Liver (tissue), 9 donors: Measurements from ENCODE around the gene MCM6. TPM values are rescaled to one million over a fixed set of nuclear protein-coding genes. Genes with fewer than 3 reads are reported as not detected.

Experiments used
- DNase-seq: peaks from one replicate; pipeline ENCODE4 v3.0.0-alpha.2; 2017; ENCODE audit warnings: low spot score
- H3K27ac ChIP-seq, 2 donors: one replicate each; pipeline ENCODE4 v1.7.0; 2013; ENCODE audit warnings: inconsistent platforms in 2 of 2, low read length in 2 of 2, control low read depth in 1 of 2, low read depth in 1 of 2, mild to moderate bottlenecking in 1 of 2
- H3K27me3 ChIP-seq, 4 donors: one replicate each; pipeline versions ENCODE4 v1.6.1 to v1.7.0; 2013; ENCODE audit warnings: low read length in 3 of 4, inconsistent platforms in 1 of 4, mild to moderate bottlenecking in 1 of 4, moderate library complexity in 1 of 4; ENCODE audit not compliant: control insufficient read depth in 4 of 4, insufficient read depth in 4 of 4
- H3K36me3 ChIP-seq, 4 donors: one replicate each; pipeline versions ENCODE4 v1.6.1 to v1.7.0; 2013; ENCODE audit warnings: low read length in 3 of 4, mild to moderate bottlenecking in 3 of 4, low read depth in 1 of 4, moderate library complexity in 1 of 4; ENCODE audit not compliant: control insufficient read depth in 4 of 4, insufficient read depth in 3 of 4
- H3K4me1 ChIP-seq, 4 donors: one replicate each; pipeline versions ENCODE4 v1.6.1 to v1.7.0; 2013; ENCODE audit warnings: low read length in 3 of 4, mild to moderate bottlenecking in 3 of 4, moderate library complexity in 1 of 4; ENCODE audit not compliant: control insufficient read depth in 4 of 4, insufficient read depth in 4 of 4
- H3K4me3 ChIP-seq, 3 donors: one replicate each; pipeline versions ENCODE4 v1.6.1 to v1.7.0; 2013; ENCODE audit warnings: low read length in 3 of 3, control low read depth in 1 of 3, low read depth in 1 of 3, mild to moderate bottlenecking in 1 of 3
- H3K9ac ChIP-seq, 2 donors: one replicate each; pipeline ENCODE4 v1.7.0; 2013; ENCODE audit warnings: low read length in 2 of 2, mild to moderate bottlenecking in 2 of 2, moderate library complexity in 2 of 2, control low read depth in 1 of 2, low read depth in 1 of 2
- H3K9me3 ChIP-seq, 4 donors: one replicate each; pipeline versions ENCODE4 v1.6.1 to v1.7.0; 2013; ENCODE audit warnings: low read length in 3 of 4; ENCODE audit not compliant: control insufficient read depth in 4 of 4
- EGR1 ChIP-seq, 2 donors: IDR thresholded peaks; 2 replicates each; pipeline ENCODE4 v1.6.1; 2016 to 2018; ENCODE audit warnings: antibody characterized with exemption in 2 of 2, low read depth in 2 of 2
- FOXA2 ChIP-seq: IDR thresholded peaks from 2 replicates; pipeline ENCODE4 v1.6.1; 2016; ENCODE audit warnings: antibody characterized with exemption
- GABPA ChIP-seq, 2 donors: IDR thresholded peaks in 1 of 2; conservative IDR thresholded peaks in 1 of 2; 2 replicates each; pipeline ENCODE4 v1.6.1; 2016; ENCODE audit warnings: antibody characterized with exemption in 2 of 2, mild to moderate bottlenecking in 1 of 2, moderate library complexity in 1 of 2
- JUND ChIP-seq, 2 donors: IDR thresholded peaks; 2 replicates each; pipeline ENCODE4 v1.6.1; 2016; ENCODE audit warnings: antibody characterized with exemption in 2 of 2
- RAD21 ChIP-seq, 2 donors: IDR thresholded peaks; 2 replicates each; pipeline ENCODE4 v1.6.1; 2016; ENCODE audit warnings: antibody characterized with exemption in 2 of 2, mild to moderate bottlenecking in 2 of 2
- RXRA ChIP-seq, 2 donors: IDR thresholded peaks; 2 replicates each; pipeline ENCODE4 v1.6.1; 2017 to 2018; ENCODE audit warnings: antibody characterized with exemption in 2 of 2, mild to moderate bottlenecking in 1 of 2
- YY1 ChIP-seq: IDR thresholded peaks from 2 replicates; pipeline ENCODE4 v1.6.1; 2016; ENCODE audit warnings: antibody characterized with exemption, mild to moderate bottlenecking
- WGBS: extraction: QIAGEN DNeasy Blood & Tissue Kit; methylation state at CpG from one replicate; pipeline ENCODE4 v1.1.7; 2013; 5-methylcytosine and 5-hydroxymethylcytosine counted together
- polyA plus RNA-seq, 2 donors: library from polyadenylated mRNA; stranded (reverse) in 1 of 2; unstranded in 1 of 2; fragments of 200-250 nt in 1 of 2; fragments of >200 nt in 1 of 2; fragmentation: Nextera tagmentation in 1 of 2; extraction: Ambion mirVana in 1 of 2; gene quantifications; one replicate each; pipeline versions ENCODE4 v1.2.1 to v1.2.3, GENCODE V29; 2013 to 2015
- total RNA-seq, 2 donors: library from RNA; depleted of rRNA; stranded (reverse); fragments of >200 nt; gene quantifications; one replicate each; pipeline ENCODE4 v1.2.3, GENCODE V29; 2014
- TF ChIP-seq, protein P1 (sequence below): fragments of 150-350 bp; IDR thresholded peaks from 2 replicates; pipeline ENCODE4 v1.5.1; 2017; ENCODE audit warnings: improper control_type of control experiment, low read depth, low read length; ENCODE audit not compliant: missing input control
- TF ChIP-seq, protein P2 (sequence below): IDR thresholded peaks from 2 replicates; pipeline ENCODE4 v1.6.1; 2016; ENCODE audit warnings: antibody characterized with exemption, mild to moderate bottlenecking
- TF ChIP-seq, protein P3 (sequence below): IDR thresholded peaks from 2 replicates; pipeline ENCODE4 v1.6.1; 2016; ENCODE audit warnings: antibody characterized with exemption
- TF ChIP-seq, protein P4 (sequence below): IDR thresholded peaks from 2 replicates; pipeline ENCODE4 v1.6.1; 2016; ENCODE audit warnings: antibody characterized with exemption
- donor health status: healthy.
- donor health status: healthy.
- donor health status: healthy.
- donor health status: healthy.
- donor health status: healthy.

The MCM6 gene
- total and polyA plus RNA-seq, 4 donors = 1.8 to 35.7 (median 2.8) TPM

DNA sequence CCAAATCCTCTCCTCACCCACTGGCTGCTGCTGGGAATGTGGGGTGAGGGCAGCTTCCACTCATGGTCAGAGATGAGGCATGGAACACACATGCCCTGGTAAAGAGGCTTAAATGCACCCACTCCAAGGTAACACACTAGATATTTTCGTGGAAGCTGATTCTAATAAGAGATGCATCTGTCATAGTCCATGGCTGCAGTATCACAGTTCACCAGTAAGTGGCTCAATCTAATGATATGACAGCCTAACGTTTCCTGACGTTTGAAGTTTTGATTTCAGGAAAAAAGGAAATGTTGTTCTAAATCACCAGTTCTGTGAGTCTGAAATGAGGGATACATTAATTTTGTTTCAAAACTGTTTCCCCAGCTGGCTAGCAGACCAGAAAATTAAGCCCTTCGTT is 77.5 kb downstream of the MCM6 start:
- H3K36me3 ChIP-seq = no peaks in the 10 kb centered on the region
- no peak overlapping the region for H3K4me3 ChIP-seq
- no peaks in the 10 kb centered on the region for H3K4me1 ChIP-seq
- H3K27ac ChIP-seq = no peak overlapping the region
- H3K9ac ChIP-seq = no peak overlapping the region
- 53% methylated on average over 4 of the region's 4 CpGs for WGBS
- H3K9me3 ChIP-seq = peaks cover 0 to 5% (median 3%) of the 10 kb centered on the region in 4 donors
- TF ChIP-seq, protein P1, sequence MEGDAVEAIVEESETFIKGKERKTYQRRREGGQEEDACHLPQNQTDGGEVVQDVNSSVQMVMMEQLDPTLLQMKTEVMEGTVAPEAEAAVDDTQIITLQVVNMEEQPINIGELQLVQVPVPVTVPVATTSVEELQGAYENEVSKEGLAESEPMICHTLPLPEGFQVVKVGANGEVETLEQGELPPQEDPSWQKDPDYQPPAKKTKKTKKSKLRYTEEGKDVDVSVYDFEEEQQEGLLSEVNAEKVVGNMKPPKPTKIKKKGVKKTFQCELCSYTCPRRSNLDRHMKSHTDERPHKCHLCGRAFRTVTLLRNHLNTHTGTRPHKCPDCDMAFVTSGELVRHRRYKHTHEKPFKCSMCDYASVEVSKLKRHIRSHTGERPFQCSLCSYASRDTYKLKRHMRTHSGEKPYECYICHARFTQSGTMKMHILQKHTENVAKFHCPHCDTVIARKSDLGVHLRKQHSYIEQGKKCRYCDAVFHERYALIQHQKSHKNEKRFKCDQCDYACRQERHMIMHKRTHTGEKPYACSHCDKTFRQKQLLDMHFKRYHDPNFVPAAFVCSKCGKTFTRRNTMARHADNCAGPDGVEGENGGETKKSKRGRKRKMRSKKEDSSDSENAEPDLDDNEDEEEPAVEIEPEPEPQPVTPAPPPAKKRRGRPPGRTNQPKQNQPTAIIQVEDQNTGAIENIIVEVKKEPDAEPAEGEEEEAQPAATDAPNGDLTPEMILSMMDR = peak; percentile 14
- no peak for TF ChIP-seq FOXA2
- DNase-seq = no peak
- no peaks in the 10 kb centered on the region for H3K27me3 ChIP-seq

GRCh38 chr2:135798275-135798705 is 78.0 kb downstream of the MCM6 start:
- TF ChIP-seq, protein P2, sequence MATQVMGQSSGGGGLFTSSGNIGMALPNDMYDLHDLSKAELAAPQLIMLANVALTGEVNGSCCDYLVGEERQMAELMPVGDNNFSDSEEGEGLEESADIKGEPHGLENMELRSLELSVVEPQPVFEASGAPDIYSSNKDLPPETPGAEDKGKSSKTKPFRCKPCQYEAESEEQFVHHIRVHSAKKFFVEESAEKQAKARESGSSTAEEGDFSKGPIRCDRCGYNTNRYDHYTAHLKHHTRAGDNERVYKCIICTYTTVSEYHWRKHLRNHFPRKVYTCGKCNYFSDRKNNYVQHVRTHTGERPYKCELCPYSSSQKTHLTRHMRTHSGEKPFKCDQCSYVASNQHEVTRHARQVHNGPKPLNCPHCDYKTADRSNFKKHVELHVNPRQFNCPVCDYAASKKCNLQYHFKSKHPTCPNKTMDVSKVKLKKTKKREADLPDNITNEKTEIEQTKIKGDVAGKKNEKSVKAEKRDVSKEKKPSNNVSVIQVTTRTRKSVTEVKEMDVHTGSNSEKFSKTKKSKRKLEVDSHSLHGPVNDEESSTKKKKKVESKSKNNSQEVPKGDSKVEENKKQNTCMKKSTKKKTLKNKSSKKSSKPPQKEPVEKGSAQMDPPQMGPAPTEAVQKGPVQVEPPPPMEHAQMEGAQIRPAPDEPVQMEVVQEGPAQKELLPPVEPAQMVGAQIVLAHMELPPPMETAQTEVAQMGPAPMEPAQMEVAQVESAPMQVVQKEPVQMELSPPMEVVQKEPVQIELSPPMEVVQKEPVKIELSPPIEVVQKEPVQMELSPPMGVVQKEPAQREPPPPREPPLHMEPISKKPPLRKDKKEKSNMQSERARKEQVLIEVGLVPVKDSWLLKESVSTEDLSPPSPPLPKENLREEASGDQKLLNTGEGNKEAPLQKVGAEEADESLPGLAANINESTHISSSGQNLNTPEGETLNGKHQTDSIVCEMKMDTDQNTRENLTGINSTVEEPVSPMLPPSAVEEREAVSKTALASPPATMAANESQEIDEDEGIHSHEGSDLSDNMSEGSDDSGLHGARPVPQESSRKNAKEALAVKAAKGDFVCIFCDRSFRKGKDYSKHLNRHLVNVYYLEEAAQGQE = no peak
- TF ChIP-seq YY1 (no peak), RXRA (IDR thresholded peaks at IDR 0.05) (no peak), GABPA (IDR thresholded peaks at IDR 0.05 in 1 of 2, conservative IDR thresholded peaks at IDR 0.05 in 1 of 2) (no peak), JUND (IDR thresholded peaks at IDR 0.05) (no peak), EGR1 (IDR thresholded peaks at IDR 0.05; ENCODE audit: low read depth in 2 of 2) (no peak)
- TF ChIP-seq, protein P3, sequence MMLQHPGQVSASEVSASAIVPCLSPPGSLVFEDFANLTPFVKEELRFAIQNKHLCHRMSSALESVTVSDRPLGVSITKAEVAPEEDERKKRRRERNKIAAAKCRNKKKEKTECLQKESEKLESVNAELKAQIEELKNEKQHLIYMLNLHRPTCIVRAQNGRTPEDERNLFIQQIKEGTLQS = no peak
- TF ChIP-seq, protein P4, sequence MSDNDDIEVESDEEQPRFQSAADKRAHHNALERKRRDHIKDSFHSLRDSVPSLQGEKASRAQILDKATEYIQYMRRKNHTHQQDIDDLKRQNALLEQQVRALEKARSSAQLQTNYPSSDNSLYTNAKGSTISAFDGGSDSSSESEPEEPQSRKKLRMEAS = no peak
- no peak for DNase-seq
- WGBS = 65% methylated on average over 5 of the region's 5 CpGs

DNA sequence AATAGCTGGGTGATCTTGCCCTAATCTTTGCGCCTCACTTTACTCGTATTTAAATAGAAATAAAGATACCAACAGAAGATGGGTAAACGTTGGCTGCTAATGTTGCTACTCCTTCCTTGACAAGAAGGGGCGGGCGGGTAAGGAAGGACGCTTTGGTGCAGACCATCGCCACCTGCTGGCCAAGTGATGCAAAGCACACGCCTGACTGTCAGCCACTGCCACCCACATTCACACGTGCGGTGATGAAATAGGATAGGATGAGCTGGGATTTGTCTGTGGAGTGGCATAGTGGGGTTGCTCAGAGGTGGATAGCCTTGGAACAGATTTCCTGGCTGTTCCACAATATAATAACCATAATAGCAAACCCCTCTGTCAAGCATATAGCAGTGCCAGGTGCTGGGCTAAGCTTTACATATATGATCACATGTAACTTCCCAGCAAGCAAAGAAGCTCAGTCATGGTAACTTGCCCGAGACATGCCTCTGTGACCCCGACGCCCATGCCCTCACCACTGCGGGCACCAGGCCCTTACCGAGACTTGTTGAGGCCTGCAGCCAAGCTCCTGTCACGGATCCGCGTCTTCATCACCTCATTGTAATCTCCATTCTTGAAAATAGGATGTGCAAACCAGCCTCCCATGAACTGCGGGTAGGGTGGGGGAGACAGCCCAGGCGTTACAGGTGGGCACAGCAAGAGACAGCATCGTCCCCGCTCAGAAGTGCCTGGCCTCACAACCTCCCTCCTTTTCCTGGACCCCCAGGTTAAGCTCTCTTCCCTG is 78.6 kb downstream of the MCM6 start:
- no peaks in the 10 kb centered on the region for H3K36me3 ChIP-seq
- H3K27me3 ChIP-seq = no peaks in the 10 kb centered on the region
- 45% methylated on average over 22 of the region's 22 CpGs for WGBS
- H3K4me3 ChIP-seq = no peak overlapping the region
- no peaks in the 10 kb centered on the region for H3K4me1 ChIP-seq
- H3K9me3 ChIP-seq = peaks cover 0 to 5% (median 3%) of the 10 kb centered on the region in 4 donors
- no peak overlapping the region for H3K9ac ChIP-seq
- TF ChIP-seq FOXA2 (no peak), RAD21 (IDR thresholded peaks at IDR 0.05) (peak; percentile 71 to 82)
- TF ChIP-seq, protein P3 = peak; percentile 77
- TF ChIP-seq, protein P1 = peak; percentile 87
- peak; percentile 73 for DNase-seq
- no peak overlapping the region for H3K27ac ChIP-seq

More at GRCh38 chr2:135798275-135798705, 78.0 kb downstream of the MCM6 start:
- no peaks in the 10 kb centered on the region for H3K27me3 ChIP-seq
- H3K4me1 ChIP-seq = no peaks in the 10 kb centered on the region
- H3K9me3 ChIP-seq = peaks cover 0 to 5% (median 3%) of the 10 kb centered on the region in 4 donors
- no peaks in the 10 kb centered on the region for H3K36me3 ChIP-seq
- no peak overlapping the region for H3K9ac ChIP-seq
- H3K4me3 ChIP-seq = no peak overlapping the region
- H3K27ac ChIP-seq = no peak overlapping the region
